Right ventricle myocardium inferior (tissue), 1 donor: ENCODE measurements around the gene NEK7. TPM values are rescaled to one million over a fixed set of nuclear protein-coding genes. Genes with fewer than 3 reads are reported as not detected.
"Not testable (repeated sequence)": the region's sequence is repeated elsewhere in the genome, so short reads cannot be mapped to it uniquely, and the experiment has no call there.

ENCODE experiments used
- ATAC-seq: fragments of 200-7000 bp; cut with Tn5 transposase; one replicate; pipeline ENCODE4 v1.9.1; 2020; ENCODE audit warnings: mild to moderate bottlenecking, moderate library complexity
- DNase-seq: peaks from one replicate; pipeline ENCODE4 v3.0.0; 2021; ENCODE audit errors: missing footprints
- intact Hi-C: fragments of 100-400 bp; cut with DNase I; formaldehyde crosslinking; loops from one replicate; pipeline ENCODE4 v1.11.0; 2022
- long read RNA-seq: library from polyadenylated mRNA; unstranded; transcript quantifications from one replicate; pipeline ENCODE4 v2.0.0, GENCODE V29; 2021
- total RNA-seq: library from RNA; stranded (reverse); fragmentation: NEBNext Ultra II Directional; extraction: Animal tissue kit (Norgen Biotek cat#: 25700); gene quantifications from one replicate; pipeline ENCODE4 v1.2.1, GENCODE V29; 2021
- donor health status: DM: no; HTN: yes; CAD: no; lungs with severe emphysema.

Gene NEK7
- total RNA-seq = 188 TPM
- long read RNA-seq, full-length matches to known transcripts = 168 of 200 reads
- long read RNA-seq, partial matches to known transcripts = 5 of 200 reads
- long read RNA-seq, other reads (novel, unspliced or antisense) = 27 of 200 reads

DNA sequence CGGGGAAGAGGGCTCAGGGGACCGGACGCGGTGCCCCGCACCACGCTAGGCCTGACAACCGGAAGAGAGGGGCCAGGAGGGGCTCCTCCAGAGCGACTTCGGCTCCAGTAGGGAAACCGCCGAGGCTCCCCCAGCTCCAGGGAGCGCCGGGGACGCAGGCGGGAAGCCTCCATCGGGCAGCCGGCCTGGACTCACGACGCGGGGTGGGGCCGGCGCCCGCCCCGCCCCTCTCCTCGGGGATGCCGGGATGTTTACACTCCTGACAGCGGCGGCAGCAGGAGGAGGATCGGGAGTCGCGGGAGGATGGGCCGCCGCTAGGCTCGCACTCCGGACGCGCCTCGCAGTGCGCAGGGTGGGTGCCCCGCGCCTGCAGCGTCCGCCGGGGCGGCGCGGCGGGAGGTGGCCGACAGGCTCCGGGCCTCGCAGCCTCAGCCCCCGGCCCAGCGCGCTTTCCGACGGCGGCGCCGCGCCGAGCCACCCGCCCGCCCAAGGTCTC, at the start of gene NEK7:
TSS of gene NEK7 (plus strand) at position 254 of the 496 bp plus-strand sequence. CDS start 75,583 bp downstream, outside the sequence.
- intact Hi-C loops = loop anchor here (5.0 kb wide), 4 partner anchors 46 to 126 kb away; no protein-coding TSS in a partner anchor
- peak; percentile 91 for DNase-seq
- ATAC-seq = peak; percentile 84

GRCh38 chr1:198107091-198107501, 49.7 kb upstream of the NEK7 start:
- DNase-seq (no peak), ATAC-seq (no peak)
- intact Hi-C loops = no loop called here

GRCh38 chr1:198108636-198109370, 48.0 kb upstream of the NEK7 start:
- DNase-seq (no peak), ATAC-seq (no peak)
- intact Hi-C loops = no loop called here

- ATAC-seq (no peak), DNase-seq (no peak)
- intact Hi-C loops = no loop called here
Measured at GRCh38 chr1:198109371-198109715, 47.5 kb upstream of the NEK7 start.

- intact Hi-C loops = no loop called here
- no peak for ATAC-seq
- DNase-seq = no peak
Measured at GRCh38 chr1:198113342-198113750, 43.5 kb upstream of the NEK7 start.

GRCh38 chr1:198116069-198116468, 40.7 kb upstream of the NEK7 start:
- ATAC-seq = no peak
- intact Hi-C loops = loop anchor here (5.0 kb wide), 1 partner anchor 36 kb away; no protein-coding TSS in a partner anchor

GRCh38 chr1:198116469-198116868, 40.3 kb upstream of the NEK7 start:
- ATAC-seq = no peak
- intact Hi-C loops = loop anchor here (5.0 kb wide), 1 partner anchor 36 kb away; no protein-coding TSS in a partner anchor

More at GRCh38 chr1:198116069-198116468, 40.7 kb upstream of the NEK7 start:
- DNase-seq = no peak

DNA sequence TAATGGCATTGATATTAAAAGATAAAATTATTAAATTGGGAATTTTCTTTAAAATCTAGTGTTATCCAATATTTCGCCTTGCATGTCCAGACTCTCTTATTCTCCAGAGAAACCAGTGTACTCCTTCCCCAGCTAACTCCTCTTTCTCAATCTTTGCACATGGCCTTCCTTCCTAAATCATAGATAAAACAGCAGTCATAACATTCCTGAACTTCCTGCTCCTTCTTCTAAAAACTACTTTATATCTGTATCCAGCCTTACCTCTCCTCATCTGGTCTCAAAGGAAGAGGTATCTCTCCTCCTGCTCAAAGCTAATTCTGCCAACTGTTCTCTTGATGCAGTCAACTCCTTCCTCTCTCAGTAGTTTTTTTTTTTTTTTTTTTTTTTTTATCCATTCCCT, 39.5 kb upstream of the NEK7 start:
- intact Hi-C loops = loop anchor here (5.0 kb wide), 1 partner anchor 35 kb away; no protein-coding TSS in a partner anchor
- DNase-seq = no peak
- peak; percentile 63 for ATAC-seq

More at GRCh38 chr1:198116469-198116868, 40.3 kb upstream of the NEK7 start:
- no peak for DNase-seq

DNA sequence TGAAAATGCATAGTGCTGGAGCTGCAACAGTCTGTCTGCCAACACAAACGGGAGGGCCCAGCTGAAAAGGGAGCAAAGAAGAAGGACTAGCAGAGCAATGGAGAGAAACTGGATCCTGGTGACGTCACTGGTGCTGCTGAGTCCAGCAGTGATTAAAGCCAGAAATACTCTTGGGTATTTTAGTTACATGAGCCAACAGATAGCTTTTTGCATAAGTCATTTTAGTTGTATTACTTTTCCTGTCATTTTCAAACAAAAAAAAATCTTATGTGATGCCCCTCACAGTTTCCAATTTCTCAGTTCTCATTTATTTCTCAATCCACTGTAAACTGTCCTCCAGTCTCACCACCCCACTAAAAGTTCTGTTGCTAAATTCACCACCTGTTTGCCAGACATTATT, 38.7 kb upstream of the NEK7 start:
- intact Hi-C loops = loop anchor here (5.0 kb wide), 1 partner anchor 34 kb away; no protein-coding TSS in a partner anchor
- ATAC-seq (peak; percentile 97), DNase-seq (peak; percentile 68)

DNA sequence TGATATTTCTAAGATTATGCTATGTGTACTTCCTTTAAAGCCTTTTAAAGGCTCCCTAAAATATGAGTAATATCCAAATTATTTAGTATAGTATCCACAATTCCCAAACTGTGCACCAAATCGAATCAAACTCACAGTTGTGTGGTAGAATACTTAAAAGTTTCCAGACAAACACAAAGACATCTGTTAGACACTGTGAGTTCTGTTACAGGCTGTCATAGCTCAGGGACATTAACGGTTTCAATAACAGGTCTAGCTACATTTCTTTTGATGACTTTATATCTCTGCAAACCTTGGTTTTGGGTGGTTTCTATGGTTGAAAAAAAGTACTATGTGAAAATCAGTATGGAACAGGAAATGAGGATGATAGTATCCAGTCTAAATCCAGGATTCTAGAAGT, 36.9 kb upstream of the NEK7 start:
- ATAC-seq (no peak), DNase-seq (no peak)
- intact Hi-C loops = loop anchor here (5.0 kb wide), 1 partner anchor 32 kb away; no protein-coding TSS in a partner anchor

DNA sequence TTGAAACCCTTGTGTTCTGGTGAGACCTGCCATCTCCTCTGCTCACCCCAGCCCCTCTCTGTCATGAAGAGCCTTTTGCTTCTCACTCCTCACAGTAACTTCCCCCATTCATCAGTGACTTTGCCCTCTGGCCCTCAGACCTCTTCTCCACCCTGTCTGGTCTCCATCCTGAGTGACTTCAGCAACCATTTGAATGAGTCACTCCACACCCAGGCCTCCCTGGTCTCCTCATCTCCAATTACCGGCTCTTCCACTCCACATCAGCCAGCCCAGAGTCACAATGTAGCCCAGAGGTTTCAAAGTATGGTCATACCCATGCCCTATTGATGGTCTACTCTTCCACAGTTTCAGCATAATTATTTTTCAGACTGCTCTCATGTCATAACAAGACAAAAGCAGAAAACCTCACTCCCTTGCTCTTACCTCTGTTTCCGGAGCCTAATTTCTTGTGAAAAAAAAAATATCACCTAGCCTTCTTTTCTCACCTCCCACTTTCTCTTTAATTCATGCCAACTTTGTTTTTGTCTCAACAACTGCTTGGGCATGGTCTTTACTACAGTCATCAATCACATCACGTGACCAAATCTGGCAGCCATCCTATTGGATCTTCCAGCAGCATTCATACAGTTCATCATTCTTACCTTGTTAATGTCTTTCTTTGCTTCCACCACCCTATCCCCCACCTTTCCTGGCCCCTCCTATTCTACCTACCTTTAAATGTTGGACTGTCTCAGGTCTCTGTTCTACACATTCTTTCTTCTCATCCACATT, 35.6 kb upstream of the NEK7 start:
- no peak for ATAC-seq
- no peak for DNase-seq
- intact Hi-C loops = no loop called here

- ATAC-seq (no peak), DNase-seq (no peak)
- intact Hi-C loops = no loop called here
Measured at GRCh38 chr1:198122693-198123092, 34.1 kb upstream of the NEK7 start.

- intact Hi-C loops = no loop called here
- ATAC-seq (no peak), DNase-seq (no peak)
Measured at GRCh38 chr1:198123133-198123532, 33.7 kb upstream of the NEK7 start.

DNA sequence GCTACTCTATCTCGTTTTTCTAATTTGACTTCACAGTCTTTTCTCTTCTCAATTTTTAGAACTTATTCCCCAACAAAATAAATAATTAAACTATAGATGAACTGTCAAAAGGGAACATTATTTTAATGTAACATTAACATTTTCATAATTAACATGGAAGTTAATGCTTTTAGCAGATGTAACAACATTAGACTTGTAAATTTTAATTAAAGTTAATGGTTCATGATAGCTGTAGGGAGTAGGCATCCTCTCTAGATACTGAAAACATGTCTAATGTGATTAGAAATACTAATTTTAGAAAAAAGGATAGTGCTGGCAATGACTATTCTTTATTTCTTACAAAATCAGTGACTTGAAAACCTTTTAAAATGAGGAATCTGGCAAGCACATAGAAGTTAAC, 32.1 kb upstream of the NEK7 start:
- DNase-seq = no peak
- ATAC-seq = no peak
- intact Hi-C loops = no loop called here

DNA sequence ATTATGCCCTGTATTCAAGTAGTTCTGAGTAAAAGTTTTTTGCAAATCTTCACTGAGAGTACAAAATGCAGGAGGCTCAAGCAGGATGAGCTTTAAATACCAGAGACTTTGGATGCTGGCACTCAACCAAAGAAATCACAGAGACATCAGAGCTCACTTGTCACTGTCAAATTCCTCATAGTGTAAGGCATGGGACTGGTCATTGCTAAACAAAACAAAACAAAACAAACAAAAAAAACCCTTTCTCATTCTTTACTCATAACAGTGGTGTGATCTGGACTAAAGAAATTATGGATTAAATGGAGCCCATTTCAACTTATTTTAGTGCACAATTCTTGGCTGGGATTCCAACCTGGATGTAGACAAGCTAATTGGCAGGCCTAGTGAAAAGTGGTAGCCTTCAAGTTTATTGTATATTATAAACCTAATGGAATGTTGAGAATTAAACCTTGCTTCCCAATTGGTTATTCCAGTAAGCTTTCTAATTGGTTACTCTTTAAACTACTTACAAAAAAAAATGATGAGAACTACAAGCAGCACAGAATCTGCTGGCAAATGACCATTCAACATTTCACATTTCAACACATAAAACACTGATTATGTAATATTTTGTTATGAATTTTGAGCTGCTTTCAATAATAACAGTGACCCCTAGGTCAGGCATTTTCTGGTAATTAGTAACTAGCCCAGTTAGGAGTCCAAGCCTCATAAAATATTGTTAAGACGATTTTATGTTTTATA, 30.6 kb upstream of the NEK7 start:
- DNase-seq = no peak
- ATAC-seq = peak; percentile 34
- intact Hi-C loops = no loop called here

- intact Hi-C loops = no loop called here
- DNase-seq = no peak
- ATAC-seq = no peak
Measured at GRCh38 chr1:198128533-198128932, 28.3 kb upstream of the NEK7 start.

- DNase-seq, intact Hi-C loops, ATAC-seq: not testable (repeated sequence)
Measured at GRCh38 chr1:198130053-198130452, 26.7 kb upstream of the NEK7 start.

DNA sequence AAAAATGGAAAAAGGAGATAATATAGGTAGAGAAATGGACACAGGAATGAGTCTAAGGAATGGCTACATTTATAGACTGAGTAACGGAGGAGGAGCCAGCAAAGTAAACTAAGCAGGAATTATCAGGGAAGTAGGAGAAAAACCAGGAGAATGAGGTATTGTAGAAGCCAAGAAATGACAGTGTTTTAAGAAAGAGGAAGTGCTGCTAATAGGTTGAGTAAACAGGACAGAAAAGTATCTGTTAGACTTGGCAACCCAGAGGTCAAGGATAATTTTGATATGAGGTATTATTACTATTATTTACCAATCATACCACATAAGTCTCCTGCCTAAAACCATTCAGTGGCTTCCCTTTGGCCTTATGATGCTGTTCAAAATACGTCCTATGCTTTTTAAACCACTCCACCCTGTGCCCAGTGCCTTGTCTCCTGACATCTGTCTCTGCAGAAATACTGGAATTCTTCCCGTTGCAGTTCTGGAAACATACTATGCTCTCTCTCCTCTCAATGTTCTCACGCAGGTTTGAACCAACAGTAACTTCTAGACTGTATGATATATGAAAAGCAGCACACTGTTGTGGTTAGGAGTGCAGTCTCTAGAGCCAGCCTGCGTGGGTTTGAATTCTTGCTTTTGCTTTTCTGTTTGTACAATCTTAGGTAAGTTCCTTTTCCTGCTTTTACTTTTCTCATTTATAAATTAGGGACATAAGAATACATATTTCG, 24.6 kb upstream of the NEK7 start:
- DNase-seq (no peak), ATAC-seq (no peak)
- intact Hi-C loops = no loop called here
